ENCODE results near the gene GABRR2.

The GABRR2 gene

GRCh38 chr6:89290401-89291155 lies 24.5 kb downstream of the GABRR2 start:
- no peak for DNase-seq (ENCODE audit: low read depth)

GRCh38 chr6:89289710-89290109 lies 25.4 kb downstream of the GABRR2 start:
- no peak for DNase-seq (ENCODE audit: low read depth)

GRCh38 chr6:89287351-89288028 lies 27.6 kb downstream of the GABRR2 start:
- DNase-seq (ENCODE audit: low read depth), result no peak

GRCh38 chr6:89286516-89286915 lies 28.6 kb downstream of the GABRR2 start:
- DNase-seq (ENCODE audit: low read depth), result no peak

GRCh38 chr6:89284963-89285735 lies 29.9 kb downstream of the GABRR2 start:
- no peak for DNase-seq (ENCODE audit: low read depth)

GRCh38 chr6:89284081-89284480 lies 31.0 kb downstream of the GABRR2 start:
- no peak for DNase-seq (ENCODE audit: low read depth)

GRCh38 chr6:89282749-89283148 lies 32.4 kb downstream of the GABRR2 start:
- DNase-seq (ENCODE audit: low read depth), result no peak

GRCh38 chr6:89281779-89282246 lies 33.3 kb downstream of the GABRR2 start:
- DNase-seq (ENCODE audit: low read depth), result peak; percentile 30

- DNase-seq (ENCODE audit: low read depth), result no peak
Measured at GRCh38 chr6:89278956-89279355, 36.1 kb downstream of the GABRR2 start.

GRCh38 chr6:89275900-89276299 lies 39.2 kb downstream of the GABRR2 start:
- DNase-seq (ENCODE audit: low read depth), result no peak

- no peak for DNase-seq (ENCODE audit: low read depth)
Measured at GRCh38 chr6:89273816-89274215, 41.3 kb downstream of the GABRR2 start.

GRCh38 chr6:89272596-89272995 lies 42.5 kb downstream of the GABRR2 start:
- no peak for DNase-seq (ENCODE audit: low read depth)

- DNase-seq (ENCODE audit: low read depth), result no peak
Measured at GRCh38 chr6:89270951-89271721, 44.0 kb downstream of the GABRR2 start.

- DNase-seq (ENCODE audit: low read depth), result no peak
Measured at GRCh38 chr6:89269981-89270380, 45.1 kb downstream of the GABRR2 start.

- no peak for DNase-seq (ENCODE audit: low read depth)
Measured at GRCh38 chr6:89269252-89269651, 45.8 kb downstream of the GABRR2 start.

- DNase-seq (ENCODE audit: low read depth), result no peak
Measured at GRCh38 chr6:89268776-89269175, 46.3 kb downstream of the GABRR2 start.

- DNase-seq (ENCODE audit: low read depth), result no peak
Measured at GRCh38 chr6:89267918-89268317, 47.2 kb downstream of the GABRR2 start.

- DNase-seq (ENCODE audit: low read depth), result no peak
Measured at GRCh38 chr6:89264296-89264695, 50.8 kb downstream of the GABRR2 start.

- no peak for DNase-seq (ENCODE audit: low read depth)
Measured at GRCh38 chr6:89260832-89261231, 54.3 kb downstream of the GABRR2 start.

GRCh38 chr6:89260310-89260709 lies 54.8 kb downstream of the GABRR2 start:
- no peak for DNase-seq (ENCODE audit: low read depth)

GRCh38 chr6:89258912-89259311 lies 56.2 kb downstream of the GABRR2 start:
- DNase-seq (ENCODE audit: low read depth), result no peak

GRCh38 chr6:89257781-89258180 lies 57.3 kb downstream of the GABRR2 start:
- DNase-seq (ENCODE audit: low read depth), result no peak

Measured in activated T-cell treated with anti-CD3 and anti-CD28 coated beads for 48 hours (primary cell).